CD8-positive, alpha-beta memory T cell (primary cell): ENCODE data around the gene FN3KRP. TPM values are rescaled to one million over a fixed set of nuclear protein-coding genes. Genes with fewer than 3 reads are reported as not detected.
"Not testable (repeated sequence)": the region's sequence is repeated elsewhere in the genome, so short reads cannot be mapped to it uniquely, and the experiment has no call there.

Source experiments
- CTCF ChIA-PET: fragments of 350-600 bp; sonication (Branson Sonifier 250); formaldehyde crosslinking; loops from one replicate; lab custom pipeline; 2021; ENCODE audit warnings: antibody characterized with exemption; lab: Charles Lee
- POLR2A ChIA-PET: fragments of 350-600 bp; sonication (Branson Sonifier 250); formaldehyde crosslinking; loops from one replicate; lab custom pipeline; 2021; ENCODE audit warnings: antibody characterized with exemption; lab: Charles Lee
- DNase-seq, 5 donors: peaks; one replicate each; pipeline versions ENCODE4 v3.0.0 to v3.0.0-alpha.2; 2020 to 2022; ENCODE audit warnings: mixed read lengths in 1 of 5
- H3K27ac ChIP-seq: one replicate; pipeline ENCODE4 v1.7.0; 2013; ENCODE audit warnings: low read depth, mild to moderate bottlenecking, low read length, moderate library complexity
- H3K27me3 ChIP-seq: 2 replicates; pipeline ENCODE4 v1.7.0; 2013; ENCODE audit warnings: low read length, mild to moderate bottlenecking; ENCODE audit not compliant: insufficient read depth, poor library complexity, severe bottlenecking
- H3K36me3 ChIP-seq: 2 replicates; pipeline ENCODE4 v1.7.0; 2013; ENCODE audit warnings: mild to moderate bottlenecking, low read length, moderate library complexity; ENCODE audit not compliant: insufficient read depth
- H3K4me1 ChIP-seq: 2 replicates; pipeline ENCODE4 v1.7.0; 2013; ENCODE audit warnings: mild to moderate bottlenecking, low read length, moderate library complexity; ENCODE audit not compliant: insufficient read depth
- H3K4me3 ChIP-seq: 2 replicates; pipeline ENCODE4 v1.7.0; 2013; ENCODE audit warnings: mild to moderate bottlenecking, low read length
- H3K9me3 ChIP-seq: 2 replicates; pipeline ENCODE4 v1.7.0; 2013; ENCODE audit warnings: mild to moderate bottlenecking, low read length
- H3K27ac Mint-ChIP-seq, 8 donors: one replicate each; pipeline ENCODE4 v1.8.0; 2020 to 2021; ENCODE audit warnings: mixed read lengths in 8 of 8, mild to moderate bottlenecking in 6 of 8, inconsistent platforms in 3 of 8, moderate library complexity in 3 of 8
- H3K27me3 Mint-ChIP-seq, 2 donors: one replicate each; pipeline ENCODE4 v1.8.0; 2020 to 2021; ENCODE audit warnings: mixed read lengths in 2 of 2, mild to moderate bottlenecking in 1 of 2, moderate library complexity in 1 of 2
- H3K36me3 Mint-ChIP-seq, 3 donors: one replicate each; pipeline ENCODE4 v1.8.0; 2020 to 2021; ENCODE audit warnings: mixed read lengths in 3 of 3, inconsistent platforms in 1 of 3, mild to moderate bottlenecking in 1 of 3
- H3K4me1 Mint-ChIP-seq, 3 donors: one replicate each; pipeline ENCODE4 v1.8.0; 2020 to 2021; ENCODE audit warnings: mixed read lengths in 3 of 3, inconsistent platforms in 1 of 3, mild to moderate bottlenecking in 1 of 3
- H3K4me3 Mint-ChIP-seq, 7 donors: one replicate each; pipeline ENCODE4 v1.8.0; 2020 to 2021; ENCODE audit warnings: mixed read lengths in 7 of 7, mild to moderate bottlenecking in 6 of 7, moderate library complexity in 4 of 7, inconsistent platforms in 2 of 7
- H3K9me3 Mint-ChIP-seq, 5 donors: one replicate each; pipeline ENCODE4 v1.8.0; 2020 to 2022; ENCODE audit warnings: mixed read lengths in 5 of 5, mild to moderate bottlenecking in 3 of 5, moderate library complexity in 2 of 5, inconsistent platforms in 1 of 5
- polyA plus RNA-seq: library from polyadenylated mRNA; unstranded; fragments of 300-500 nt; fragmentation: Illumina TruSeq; gene quantifications from one replicate; pipeline ENCODE4 v1.2.3, GENCODE V29; 2021
- total RNA-seq, 2 experiments: library from RNA; stranded (reverse); gene quantifications; one replicate each; pipeline ENCODE4 v1.2.3, GENCODE V29; 2021

The FN3KRP gene
- total and polyA plus RNA-seq, 3 experiments from 2014 or later: 20.7 to 39.9 (median 39.0) TPM

GRCh38 chr17:82756166-82756565 lies 39.7 kb downstream of the FN3KRP start:
- Mint-ChIP-seq H3K4me1 (peaks cover 24 to 38% (median 34%) of the 10 kb centered on the region in 3 donors), H3K9me3 (no peaks in the 10 kb centered on the region), H3K27me3 (peaks cover 0 to 3% of the 10 kb centered on the region in 2 donors), H3K27ac (no peak overlapping the region), H3K36me3 (peaks cover 4 to 27% (median 8%) of the 10 kb centered on the region in 3 donors), H3K4me3 (peak overlapping the region in 1 of 7 donors; percentile 64)
- Histone ChIP-seq H3K36me3 (no peaks in the 10 kb centered on the region), H3K4me1 (peaks cover 13% of the 10 kb centered on the region), H3K27me3 (no peaks in the 10 kb centered on the region), H3K9me3 (no peaks in the 10 kb centered on the region), H3K27ac (no peak overlapping the region), H3K4me3 (no peak overlapping the region)
- ChIA-PET CTCF (no interaction called here), POLR2A (no interaction called here)
- no peak for DNase-seq

- no peaks in the 10 kb centered on the region for H3K27me3 Mint-ChIP-seq
- H3K4me1 ChIP-seq: peaks cover 5% of the 10 kb centered on the region
- ChIA-PET POLR2A (interaction anchor here (0.7 kb wide), 1 partner anchor 114 kb away, joined by 3 read pairs; no protein-coding TSS in a partner anchor), CTCF (interaction anchor here (0.6 kb wide), 1 partner anchor 10 kb away, joined by 3 read pairs; no protein-coding TSS in a partner anchor)
- no peak overlapping the region for H3K4me3 Mint-ChIP-seq
- H3K36me3 ChIP-seq: peaks cover 9% of the 10 kb centered on the region
- H3K27ac Mint-ChIP-seq: peak overlapping the region in 1 of 8 donors; percentile 38
- no peak overlapping the region for H3K27ac ChIP-seq
- no peaks in the 10 kb centered on the region for H3K9me3 Mint-ChIP-seq
- no peak overlapping the region for H3K4me3 ChIP-seq
- H3K9me3 ChIP-seq: no peaks in the 10 kb centered on the region
- no peaks in the 10 kb centered on the region for H3K27me3 ChIP-seq
- H3K36me3 Mint-ChIP-seq: peaks cover 13 to 72% (median 28%) of the 10 kb centered on the region in 3 donors
- peaks cover 9 to 16% (median 15%) of the 10 kb centered on the region in 3 donors for H3K4me1 Mint-ChIP-seq
- no peak for DNase-seq
Measured at GRCh38 chr17:82765371-82765770, 48.9 kb downstream of the FN3KRP start.

GRCh38 chr17:82767041-82767754 lies 50.7 kb downstream of the FN3KRP start:
- H3K27me3 ChIP-seq: no peaks in the 10 kb centered on the region
- H3K9me3 ChIP-seq: no peaks in the 10 kb centered on the region
- peaks cover 9% of the 10 kb centered on the region for H3K36me3 ChIP-seq
- H3K4me3 ChIP-seq: no peak overlapping the region
- ChIA-PET POLR2A (no interaction called here), CTCF (interaction anchor here (1.6 kb wide), 1 partner anchor 99 kb away, joined by 5 read pairs; no protein-coding TSS in a partner anchor)
- Mint-ChIP-seq H3K4me1 (peaks cover 9 to 16% (median 14%) of the 10 kb centered on the region in 3 donors), H3K9me3 (no peaks in the 10 kb centered on the region), H3K27me3 (no peaks in the 10 kb centered on the region), H3K36me3 (peaks cover 13 to 73% (median 25%) of the 10 kb centered on the region in 3 donors), H3K4me3 (no peak overlapping the region), H3K27ac (no peak overlapping the region)
- DNase-seq: no peak
- no peak overlapping the region for H3K27ac ChIP-seq
- H3K4me1 ChIP-seq: peaks cover 5% of the 10 kb centered on the region

- Mint-ChIP-seq H3K4me1 (peaks cover 15 to 18% (median 16%) of the 10 kb centered on the region in 3 donors), H3K27me3 (no peaks in the 10 kb centered on the region), H3K9me3 (no peaks in the 10 kb centered on the region), H3K4me3 (no peak overlapping the region), H3K36me3 (peaks cover 13 to 71% (median 22%) of the 10 kb centered on the region in 3 donors), H3K27ac (no peak overlapping the region)
- ChIA-PET POLR2A (no interaction called here), CTCF (interaction anchor here (1.4 to 1.6 kb wide), 2 partner anchors 11 to 101 kb away, joined by 3 to 5 read pairs; no protein-coding TSS in a partner anchor)
- H3K36me3 ChIP-seq: peaks cover 9% of the 10 kb centered on the region
- no peaks in the 10 kb centered on the region for H3K27me3 ChIP-seq
- DNase-seq: no peak
- no peak overlapping the region for H3K27ac ChIP-seq
- no peaks in the 10 kb centered on the region for H3K9me3 ChIP-seq
- peaks cover 5% of the 10 kb centered on the region for H3K4me1 ChIP-seq
- no peak overlapping the region for H3K4me3 ChIP-seq
Measured at GRCh38 chr17:82769041-82769440, 52.5 kb downstream of the FN3KRP start.

GRCh38 chr17:82772026-82772425 lies 55.5 kb downstream of the FN3KRP start:
- Histone ChIP-seq H3K27ac (no peak overlapping the region), H3K27me3 (no peaks in the 10 kb centered on the region), H3K4me1 (peaks cover 10% of the 10 kb centered on the region), H3K36me3 (peaks cover 9% of the 10 kb centered on the region), H3K9me3 (no peaks in the 10 kb centered on the region), H3K4me3 (no peak overlapping the region)
- Mint-ChIP-seq H3K4me3 (peak overlapping the region in 3 of 7 donors; percentile 15 to 81 (median 50)), H3K27ac (peak overlapping the region in 3 of 8 donors; percentile 17 to 46 (median 43)), H3K9me3 (no peaks in the 10 kb centered on the region), H3K4me1 (peaks cover 30 to 41% (median 35%) of the 10 kb centered on the region in 3 donors), H3K36me3 (peaks cover 13 to 49% (median 20%) of the 10 kb centered on the region in 3 donors), H3K27me3 (no peaks in the 10 kb centered on the region)
- no peak for DNase-seq
- ChIA-PET CTCF (interaction anchor here (1.8 to 2.0 kb wide), 2 partner anchors 10 to 103 kb away, joined by 4 to 7 read pairs; no protein-coding TSS in a partner anchor), POLR2A (no interaction called here)

GRCh38 chr17:82774456-82774855 lies 58.0 kb downstream of the FN3KRP start:
- H3K9me3 Mint-ChIP-seq, H3K27me3 Mint-ChIP-seq, DNase-seq, H3K9me3 ChIP-seq, H3K27ac ChIP-seq, H3K36me3 ChIP-seq, H3K27me3 ChIP-seq: not testable (repeated sequence)
- H3K27ac Mint-ChIP-seq: peak overlapping the region in 6 of 8 donors; percentile 6 to 96 (median 84)
- peak overlapping the region; percentile 6 for H3K4me3 ChIP-seq
- peaks cover 4 to 31% (median 10%) of the 10 kb centered on the region in 3 donors for H3K36me3 Mint-ChIP-seq
- ChIA-PET CTCF (interaction anchor here (1.3 kb wide), 2 partner anchors 86 to 97 kb away, joined by 4 read pairs; no protein-coding TSS in a partner anchor), POLR2A (interaction anchor here (0.9 kb wide), 1 partner anchor 277 kb away, joined by 3 read pairs; no protein-coding TSS in a partner anchor)
- peak overlapping the region in 4 of 7 donors; percentile 71 to 91 (median 76) for H3K4me3 Mint-ChIP-seq
- H3K4me1 ChIP-seq: peaks cover 10% of the 10 kb centered on the region
- peaks cover 32 to 46% (median 38%) of the 10 kb centered on the region in 3 donors for H3K4me1 Mint-ChIP-seq

- peaks cover under 1 to 27% (median 8%) of the 10 kb centered on the region in 3 donors for H3K36me3 Mint-ChIP-seq
- Histone ChIP-seq H3K4me3 (peak overlapping the region; percentile 6), H3K9me3 (no peaks in the 10 kb centered on the region), H3K27me3 (no peaks in the 10 kb centered on the region), H3K4me1 (peaks cover 10% of the 10 kb centered on the region), H3K36me3 (no peaks in the 10 kb centered on the region), H3K27ac (no peak overlapping the region)
- CTCF ChIA-PET: interaction anchor here (0.8 to 1.3 kb wide), 9 partner anchors 10 to 423 kb away, joined by 3 to 5 read pairs (median 4); no protein-coding TSS in a partner anchor
- H3K9me3 Mint-ChIP-seq: no peaks in the 10 kb centered on the region
- peaks cover 0 to 1% of the 10 kb centered on the region in 2 donors for H3K27me3 Mint-ChIP-seq
- peaks cover 32 to 46% (median 38%) of the 10 kb centered on the region in 3 donors for H3K4me1 Mint-ChIP-seq
- peak overlapping the region; percentile 3 to 91 (median 76) for H3K4me3 Mint-ChIP-seq
- peak; percentile 29 to 67 (median 40) for DNase-seq
- H3K27ac Mint-ChIP-seq: peak overlapping the region; percentile 13 to 96 (median 84)
- POLR2A ChIA-PET: interaction anchor here (0.9 kb wide), 1 partner anchor 276 kb away, joined by 3 read pairs; no protein-coding TSS in a partner anchor
Measured at GRCh38 chr17:82775001-82775823, 58.7 kb downstream of the FN3KRP start.
